Measurements from ENCODE around the gene UGT1A6. TPM values are rescaled to one million over a fixed set of nuclear protein-coding genes. Genes with fewer than 3 reads are reported as not detected.

UGT1A6 gene
- total and polyA plus RNA-seq, 2 donors (not counting 3 experiments of a cell fraction or from before 2014, with no cell fraction given): not detected

DNA sequence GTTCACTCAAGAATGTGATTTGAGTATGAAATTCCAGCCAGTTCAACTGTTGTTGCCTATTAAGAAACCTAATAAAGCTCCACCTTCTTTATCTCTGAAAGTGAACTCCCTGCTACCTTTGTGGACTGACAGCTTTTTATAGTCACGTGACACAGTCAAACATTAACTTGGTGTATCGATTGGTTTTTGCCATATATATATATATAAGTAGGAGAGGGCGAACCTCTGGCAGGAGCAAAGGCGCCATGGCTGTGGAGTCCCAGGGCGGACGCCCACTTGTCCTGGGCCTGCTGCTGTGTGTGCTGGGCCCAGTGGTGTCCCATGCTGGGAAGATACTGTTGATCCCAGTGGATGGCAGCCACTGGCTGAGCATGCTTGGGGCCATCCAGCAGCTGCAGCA lies 67.4 kb downstream of the UGT1A6 start, which contains the start of gene UGT1A1:
Gene UGT1A1 (plus strand): TSS at position 228 of the 400 bp plus-strand sequence. CDS start 18 bp downstream, at position 246.
- Histone ChIP-seq H3K9ac (replicated peaks; ENCODE audit: extremely low read depth, insufficient read depth, low read length) (no peak within 1 kb of the TSS), H3K9me3 (replicated peaks; ENCODE audit: control insufficient read depth, insufficient read depth, low read length) (no peaks in the 10 kb centered on the region), H3K4me2 (ENCODE audit: insufficient read depth, low read length) (no peak within 1 kb of the TSS), H3K27me3 (ENCODE audit: control insufficient read depth in 2 of 2, insufficient read depth in 2 of 2, low read length in 2 of 2) (peaks cover 1 to 6% of the 10 kb centered on the region in 2 experiments), H3K4me3 (replicated peaks in 1 of 3; ENCODE audit: insufficient read depth in 1 of 3, low read depth in 1 of 3, low read length in 3 of 3) (no peak within 1 kb of the TSS), H4K20me1 (replicated peaks; ENCODE audit: control insufficient read depth, extremely low read depth, insufficient read depth, low read length) (no peaks in the 10 kb centered on the region), H3K9me1 (replicated peaks; ENCODE audit: control insufficient read depth, extremely low read depth, insufficient read depth, low read length) (no peaks in the 10 kb centered on the region), H3K27ac (ENCODE audit: insufficient read depth, low read depth, low read length) (no peak within 1 kb of the TSS), H3K4me1 (ENCODE audit: control insufficient read depth, extremely low read depth, insufficient read depth, low read length) (no peaks in the 10 kb centered on the region), H3K79me2 (ENCODE audit: control insufficient read depth, insufficient read depth, low read length) (no peaks in the 10 kb centered on the region), H2AFZ (ENCODE audit: low read depth, low read length) (no peak within 1 kb of the TSS), H3K36me3 (ENCODE audit: control insufficient read depth in 2 of 2, extremely low read depth in 1 of 2, insufficient read depth in 2 of 2, low read length in 2 of 2) (no peaks in the 10 kb centered on the region)
- ChIA-PET POLR2A (no interaction called here), CTCF (no interaction called here)
- dilution Hi-C loops (cut with MboI; ENCODE audit: extremely low pct_ligation_motif_present, low sequenced_read_pairs) (no loop called here), intact Hi-C loops (cut with micrococcal nuclease) (no loop called here)
- TF ChIP-seq GATA2 (IDR thresholded peaks at IDR 0.05; ENCODE audit: insufficient read depth, insufficient read length, low read depth, low read length) (no peak), JUN (IDR thresholded peaks at IDR 0.05; ENCODE audit: borderline replicate concordance, insufficient read depth, insufficient read length, low read depth) (no peak), FOS (IDR thresholded peaks at IDR 0.05; ENCODE audit: borderline replicate concordance, insufficient read depth, low read length) (no peak)
- no peak for DNase-seq (ENCODE audit: low read depth, low spot score)
- FAIRE-seq: no peak
- no TSS peak for BruUV-seq (replicated peaks)

- no peak overlapping the region for H3K4me3 ChIP-seq (replicated peaks in 1 of 3; ENCODE audit: insufficient read depth in 1 of 3, low read depth in 1 of 3, low read length in 3 of 3)
- H3K9ac ChIP-seq (replicated peaks; ENCODE audit: extremely low read depth, insufficient read depth, low read length): no peak overlapping the region
- ChIA-PET CTCF (no interaction called here), POLR2A (no interaction called here)
- H4K20me1 ChIP-seq (replicated peaks; ENCODE audit: control insufficient read depth, extremely low read depth, insufficient read depth, low read length): no peaks in the 10 kb centered on the region
- H3K79me2 ChIP-seq (ENCODE audit: control insufficient read depth, insufficient read depth, low read length): no peaks in the 10 kb centered on the region
- H2AFZ ChIP-seq (ENCODE audit: low read depth, low read length): no peak overlapping the region
- H3K27ac ChIP-seq (ENCODE audit: insufficient read depth, low read depth, low read length): no peak overlapping the region
- H3K9me3 ChIP-seq (replicated peaks; ENCODE audit: control insufficient read depth, insufficient read depth, low read length): no peaks in the 10 kb centered on the region
- H3K36me3 ChIP-seq (ENCODE audit: control insufficient read depth in 2 of 2, extremely low read depth in 1 of 2, insufficient read depth in 2 of 2, low read length in 2 of 2): no peaks in the 10 kb centered on the region
- peaks cover 1 to 6% of the 10 kb centered on the region in 2 experiments for H3K27me3 ChIP-seq (ENCODE audit: control insufficient read depth in 2 of 2, insufficient read depth in 2 of 2, low read length in 2 of 2)
- BruUV-seq (replicated peaks): no TSS peak
- TF ChIP-seq, protein P1, sequence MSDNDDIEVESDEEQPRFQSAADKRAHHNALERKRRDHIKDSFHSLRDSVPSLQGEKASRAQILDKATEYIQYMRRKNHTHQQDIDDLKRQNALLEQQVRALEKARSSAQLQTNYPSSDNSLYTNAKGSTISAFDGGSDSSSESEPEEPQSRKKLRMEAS (IDR thresholded peaks at IDR 0.05; ENCODE audit: insufficient read depth, insufficient read length): no peak
- TF ChIP-seq POLR2A (IDR thresholded peaks at IDR 0.05; ENCODE audit: low read depth, low read length): no peak
- no peak for TF ChIP-seq JUN (IDR thresholded peaks at IDR 0.05; ENCODE audit: borderline replicate concordance, insufficient read depth, insufficient read length, low read depth)
- TF ChIP-seq, protein P2, sequence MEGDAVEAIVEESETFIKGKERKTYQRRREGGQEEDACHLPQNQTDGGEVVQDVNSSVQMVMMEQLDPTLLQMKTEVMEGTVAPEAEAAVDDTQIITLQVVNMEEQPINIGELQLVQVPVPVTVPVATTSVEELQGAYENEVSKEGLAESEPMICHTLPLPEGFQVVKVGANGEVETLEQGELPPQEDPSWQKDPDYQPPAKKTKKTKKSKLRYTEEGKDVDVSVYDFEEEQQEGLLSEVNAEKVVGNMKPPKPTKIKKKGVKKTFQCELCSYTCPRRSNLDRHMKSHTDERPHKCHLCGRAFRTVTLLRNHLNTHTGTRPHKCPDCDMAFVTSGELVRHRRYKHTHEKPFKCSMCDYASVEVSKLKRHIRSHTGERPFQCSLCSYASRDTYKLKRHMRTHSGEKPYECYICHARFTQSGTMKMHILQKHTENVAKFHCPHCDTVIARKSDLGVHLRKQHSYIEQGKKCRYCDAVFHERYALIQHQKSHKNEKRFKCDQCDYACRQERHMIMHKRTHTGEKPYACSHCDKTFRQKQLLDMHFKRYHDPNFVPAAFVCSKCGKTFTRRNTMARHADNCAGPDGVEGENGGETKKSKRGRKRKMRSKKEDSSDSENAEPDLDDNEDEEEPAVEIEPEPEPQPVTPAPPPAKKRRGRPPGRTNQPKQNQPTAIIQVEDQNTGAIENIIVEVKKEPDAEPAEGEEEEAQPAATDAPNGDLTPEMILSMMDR (IDR thresholded peaks at IDR 0.05; ENCODE audit: extremely low read depth in 1 of 2, insufficient read depth in 1 of 2, low read depth in 1 of 2, low read length in 2 of 2): no peak
- no peak for TF ChIP-seq FOS (IDR thresholded peaks at IDR 0.05; ENCODE audit: borderline replicate concordance, insufficient read depth, low read length)
- no peak for TF ChIP-seq POLR2AphosphoS5 (IDR thresholded peaks at IDR 0.05; ENCODE audit: insufficient read depth, low read depth, low read length)
- TF ChIP-seq GATA2 (IDR thresholded peaks at IDR 0.05; ENCODE audit: insufficient read depth, insufficient read length, low read depth, low read length): no peak
- TF ChIP-seq EZH2 (IDR thresholded peaks at IDR 0.05; ENCODE audit: borderline replicate concordance, low read depth, low read length, severe bottlenecking): no peak
- TF ChIP-seq MYC (IDR thresholded peaks at IDR 0.05; ENCODE audit: low read depth, low read length): no peak
- FAIRE-seq (no peak), DNase-seq (ENCODE audit: low read depth, low spot score) (no peak)
- no peaks in the 10 kb centered on the region for H3K4me1 ChIP-seq (ENCODE audit: control insufficient read depth, extremely low read depth, insufficient read depth, low read length)
- dilution Hi-C loops (cut with MboI; ENCODE audit: extremely low pct_ligation_motif_present, low sequenced_read_pairs) (no loop called here), intact Hi-C loops (cut with micrococcal nuclease) (no loop called here)
- H3K9me1 ChIP-seq (replicated peaks; ENCODE audit: control insufficient read depth, extremely low read depth, insufficient read depth, low read length): no peaks in the 10 kb centered on the region
- no peak overlapping the region for H3K4me2 ChIP-seq (ENCODE audit: insufficient read depth, low read length)
Observed at GRCh38 chr2:233761040-233761769, 68.5 kb downstream of the UGT1A6 start.
